ENCODE data around the gene PLPP7. TPM values are rescaled to one million over a fixed set of nuclear protein-coding genes. Genes with fewer than 3 reads are reported as not detected.

The PLPP7 gene
- total RNA-seq, 3 donors from 2014 or later: 0.58 to 9.7 (median 1.0) TPM

DNA sequence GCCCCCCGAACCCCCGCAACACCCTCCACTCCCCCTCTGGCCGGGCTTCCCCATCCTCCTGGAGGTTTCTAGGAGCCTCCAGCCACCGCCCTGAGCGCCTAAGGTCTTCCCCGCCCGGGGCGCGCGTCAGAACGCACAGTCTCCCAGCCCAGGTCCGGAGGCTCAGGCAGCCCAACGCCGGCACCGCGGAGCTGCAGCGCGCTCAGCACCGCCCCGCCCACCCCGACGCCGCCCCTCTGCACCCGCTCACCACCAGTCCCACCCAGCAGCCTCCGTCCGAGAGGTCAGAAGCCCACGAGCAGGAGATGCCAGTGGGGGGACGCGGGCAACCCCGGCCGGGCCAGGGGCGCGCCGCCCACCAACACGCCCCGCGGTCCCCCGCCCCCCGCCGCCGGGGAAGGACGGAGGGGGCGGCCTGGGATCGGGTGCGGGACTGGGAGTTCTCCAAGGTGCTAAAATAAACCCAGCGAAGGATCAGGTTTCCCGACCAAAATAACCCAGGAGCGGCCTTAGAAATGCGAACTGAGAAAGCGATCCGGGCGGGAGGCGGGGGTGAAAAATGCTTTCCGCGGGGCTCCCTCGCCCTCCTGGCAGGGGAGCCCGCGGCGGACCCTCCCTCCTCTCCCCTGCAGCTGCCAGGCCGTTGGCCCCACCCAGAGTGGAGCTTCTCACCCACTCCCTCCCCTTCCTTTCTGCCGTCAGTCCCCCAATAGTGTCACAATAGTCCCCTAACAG lies 6.7 kb upstream of the PLPP7 start:
- H3K4me1 ChIP-seq (ENCODE audit: low read depth): no peaks in the 10 kb centered on the region
- H3K36me3 ChIP-seq (ENCODE audit: low read depth): no peaks in the 10 kb centered on the region
- H3K4me3 ChIP-seq: no peak overlapping the region
- ATAC-seq (no peak), DNase-seq (no peak)
- intact Hi-C loops (cut with DNase I, micrococcal nuclease): no loop called here
- H3K9me3 ChIP-seq: no peaks in the 10 kb centered on the region
- TF ChIP-seq, protein P1, sequence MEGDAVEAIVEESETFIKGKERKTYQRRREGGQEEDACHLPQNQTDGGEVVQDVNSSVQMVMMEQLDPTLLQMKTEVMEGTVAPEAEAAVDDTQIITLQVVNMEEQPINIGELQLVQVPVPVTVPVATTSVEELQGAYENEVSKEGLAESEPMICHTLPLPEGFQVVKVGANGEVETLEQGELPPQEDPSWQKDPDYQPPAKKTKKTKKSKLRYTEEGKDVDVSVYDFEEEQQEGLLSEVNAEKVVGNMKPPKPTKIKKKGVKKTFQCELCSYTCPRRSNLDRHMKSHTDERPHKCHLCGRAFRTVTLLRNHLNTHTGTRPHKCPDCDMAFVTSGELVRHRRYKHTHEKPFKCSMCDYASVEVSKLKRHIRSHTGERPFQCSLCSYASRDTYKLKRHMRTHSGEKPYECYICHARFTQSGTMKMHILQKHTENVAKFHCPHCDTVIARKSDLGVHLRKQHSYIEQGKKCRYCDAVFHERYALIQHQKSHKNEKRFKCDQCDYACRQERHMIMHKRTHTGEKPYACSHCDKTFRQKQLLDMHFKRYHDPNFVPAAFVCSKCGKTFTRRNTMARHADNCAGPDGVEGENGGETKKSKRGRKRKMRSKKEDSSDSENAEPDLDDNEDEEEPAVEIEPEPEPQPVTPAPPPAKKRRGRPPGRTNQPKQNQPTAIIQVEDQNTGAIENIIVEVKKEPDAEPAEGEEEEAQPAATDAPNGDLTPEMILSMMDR (IDR thresholded peaks at IDR 0.05): no peak

DNA sequence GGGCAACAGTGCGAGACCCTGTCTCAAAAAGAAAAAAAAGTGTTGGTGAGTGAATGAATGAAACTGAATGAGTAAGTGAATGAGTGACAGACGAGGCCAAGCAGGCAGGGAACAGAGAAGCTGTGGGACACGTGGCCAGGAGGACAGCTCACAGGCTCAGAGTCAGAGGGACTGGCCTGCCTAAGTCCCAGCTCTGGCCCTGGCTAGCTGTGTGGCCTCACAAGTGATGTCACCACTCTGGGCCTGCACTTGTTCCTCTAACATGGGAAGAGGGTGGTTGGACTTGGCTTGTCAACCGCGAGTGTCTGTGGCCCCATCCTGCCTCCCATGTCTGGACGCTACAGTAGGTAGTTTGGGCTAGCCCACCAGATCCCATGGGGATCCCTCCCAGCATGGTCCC lies 4.7 kb upstream of the PLPP7 start:
- no peak for ATAC-seq
- TF ChIP-seq, protein P1 (IDR thresholded peaks at IDR 0.05): no peak
- Histone ChIP-seq H3K9me3 (no peaks in the 10 kb centered on the region), H3K4me1 (ENCODE audit: low read depth) (no peaks in the 10 kb centered on the region), H3K4me3 (no peak overlapping the region), H3K36me3 (ENCODE audit: low read depth) (no peaks in the 10 kb centered on the region)
- intact Hi-C loops (cut with DNase I, micrococcal nuclease): no loop called here
- no peak for DNase-seq

DNA sequence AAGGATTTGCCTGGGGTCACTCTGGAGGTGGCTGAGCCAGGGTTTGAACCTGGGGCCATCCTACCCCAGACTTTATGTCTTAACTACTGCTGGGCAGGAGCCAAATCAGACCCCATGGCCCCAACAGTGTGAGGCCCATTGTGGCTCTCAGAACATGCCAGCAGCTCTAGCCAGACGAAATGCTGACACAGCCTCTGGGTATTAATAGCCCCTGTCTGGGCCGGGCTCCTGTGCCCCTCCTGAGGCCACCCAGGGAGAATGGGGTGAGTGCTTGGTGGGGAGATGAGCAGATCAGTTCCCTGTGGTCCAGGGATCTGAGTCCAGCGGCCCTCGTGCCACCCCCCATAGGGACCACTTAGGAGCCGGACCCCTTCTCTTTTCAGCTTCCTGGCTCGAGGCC lies 2.2 kb upstream of the PLPP7 start:
- Histone ChIP-seq H3K9me3 (no peaks in the 10 kb centered on the region), H3K4me1 (ENCODE audit: low read depth) (no peaks in the 10 kb centered on the region), H3K4me3 (no peak overlapping the region), H3K36me3 (ENCODE audit: low read depth) (no peaks in the 10 kb centered on the region)
- intact Hi-C loops (cut with DNase I, micrococcal nuclease): no loop called here
- DNase-seq (no peak), ATAC-seq (no peak)
- TF ChIP-seq, protein P1 (IDR thresholded peaks at IDR 0.05): no peak

DNA sequence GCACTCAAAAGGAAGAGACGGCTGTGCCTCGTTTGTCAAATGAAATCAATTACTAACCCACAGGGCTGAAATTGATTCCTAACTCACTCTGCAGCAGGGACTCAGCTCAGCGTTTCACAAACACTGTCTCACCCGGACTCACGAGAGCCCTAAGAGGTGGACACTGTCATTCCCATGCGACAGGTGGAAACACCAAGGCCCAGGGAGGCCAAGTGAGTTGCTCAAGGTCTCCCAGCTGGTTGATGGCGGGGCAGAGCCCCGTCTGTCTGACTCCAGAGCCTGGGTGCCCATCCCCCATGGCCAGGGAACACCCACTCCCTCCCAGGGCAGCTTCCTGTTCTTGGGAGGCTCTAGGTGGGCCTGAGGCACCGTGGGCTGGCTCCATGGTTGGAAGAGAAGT lies 1.3 kb upstream of the PLPP7 start:
- DNase-seq (no peak), ATAC-seq (no peak)
- Histone ChIP-seq H3K9me3 (no peaks in the 10 kb centered on the region), H3K4me1 (ENCODE audit: low read depth) (no peaks in the 10 kb centered on the region), H3K36me3 (ENCODE audit: low read depth) (no peaks in the 10 kb centered on the region), H3K4me3 (no peak overlapping the region)
- intact Hi-C loops (cut with DNase I, micrococcal nuclease): no loop called here
- TF ChIP-seq, protein P1 (IDR thresholded peaks at IDR 0.05): no peak

DNA sequence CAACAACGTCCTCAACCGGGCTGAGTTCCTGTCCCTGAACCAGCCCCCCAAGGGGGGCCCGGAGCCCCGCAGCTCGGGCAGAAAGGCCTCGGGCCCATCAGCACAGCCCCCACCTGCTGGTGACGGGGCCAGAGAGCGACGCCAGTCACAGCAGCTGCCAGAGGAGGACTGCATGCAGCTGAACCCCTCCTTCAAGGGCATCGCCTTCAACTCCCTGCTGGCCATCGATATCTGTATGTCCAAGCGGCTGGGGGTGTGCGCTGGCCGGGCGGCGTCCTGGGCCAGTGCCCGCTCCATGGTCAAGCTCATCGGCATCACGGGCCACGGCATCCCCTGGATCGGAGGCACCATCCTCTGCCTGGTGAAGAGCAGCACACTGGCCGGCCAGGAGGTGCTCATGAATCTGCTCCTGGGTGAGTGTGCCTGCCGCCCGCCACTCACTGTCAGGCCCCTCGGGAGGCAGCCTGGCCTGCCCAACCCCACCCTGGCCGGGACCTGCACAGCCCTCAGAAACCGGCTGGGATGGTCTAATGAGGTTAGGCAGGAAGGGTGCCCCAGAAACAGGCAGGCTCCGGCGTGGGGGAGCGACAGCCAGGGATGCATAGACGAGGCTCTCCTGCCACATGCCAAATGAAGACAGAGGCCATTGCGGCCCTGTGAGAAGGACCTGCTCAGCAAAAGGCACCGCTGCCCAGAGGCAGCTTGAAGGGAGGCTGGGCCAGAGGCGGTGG lies 678 bp downstream of the PLPP7 start:
- DNase-seq (no peak), ATAC-seq (no peak)
- Histone ChIP-seq H3K9me3 (no peaks in the 10 kb centered on the region), H3K4me3 (no peak overlapping the region), H3K4me1 (ENCODE audit: low read depth) (no peaks in the 10 kb centered on the region), H3K36me3 (ENCODE audit: low read depth) (no peaks in the 10 kb centered on the region)
- intact Hi-C loops (cut with DNase I, micrococcal nuclease): no loop called here
- TF ChIP-seq, protein P1 (IDR thresholded peaks at IDR 0.05): no peak

Measured in mucosa of descending colon (tissue), 3 donors.